ENCODE results near the gene GALNT7.
"Not testable (repeated sequence)": the region's sequence is repeated elsewhere in the genome, so short reads cannot be mapped to it uniquely, and the experiment has no call there.

The GALNT7 gene

DNA sequence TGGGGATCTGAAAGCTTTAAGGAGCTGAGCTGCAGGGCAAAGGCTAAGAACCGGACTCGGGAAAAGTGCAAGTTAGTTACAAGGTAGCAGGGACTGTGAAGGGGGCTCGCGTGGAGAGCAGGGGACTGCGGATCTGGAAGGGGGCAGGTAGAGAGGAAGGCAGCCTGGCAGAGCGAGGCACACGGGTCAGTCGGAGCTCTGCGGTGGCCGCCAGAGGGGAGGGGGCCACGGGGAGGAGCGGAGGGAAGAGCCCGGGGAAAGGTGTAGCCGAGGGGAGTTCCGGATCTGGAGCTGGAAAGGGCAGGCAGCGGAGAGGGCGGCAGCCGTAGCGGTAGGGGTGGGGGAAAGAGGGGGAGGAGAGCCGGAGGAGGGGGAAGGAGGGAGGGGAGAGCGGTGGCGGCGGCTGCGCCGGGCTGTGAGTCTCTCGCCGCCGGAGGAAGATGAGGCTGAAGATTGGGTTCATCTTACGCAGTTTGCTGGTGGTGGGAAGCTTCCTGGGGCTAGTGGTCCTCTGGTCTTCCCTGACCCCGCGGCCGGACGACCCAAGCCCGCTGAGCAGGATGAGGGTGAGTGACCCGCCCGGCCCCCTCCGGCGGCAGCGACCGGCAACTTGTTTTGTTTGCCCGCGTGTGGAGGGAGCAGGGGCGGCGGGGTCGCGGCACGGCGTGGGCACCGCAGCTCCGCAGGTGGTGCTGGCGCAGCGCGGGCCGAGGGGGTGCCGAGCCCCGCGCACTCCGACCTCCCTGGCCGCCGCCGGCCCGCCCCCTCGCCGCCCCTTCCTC, at the start of gene GALNT7:
TSS of gene GALNT7 (plus strand) at position 416 of the 782 bp plus-strand sequence. CDS start at position 441, 25 bp downstream.
- DNase-seq, result peak; percentile 73
- peak; percentile 61 for ATAC-seq

DNA sequence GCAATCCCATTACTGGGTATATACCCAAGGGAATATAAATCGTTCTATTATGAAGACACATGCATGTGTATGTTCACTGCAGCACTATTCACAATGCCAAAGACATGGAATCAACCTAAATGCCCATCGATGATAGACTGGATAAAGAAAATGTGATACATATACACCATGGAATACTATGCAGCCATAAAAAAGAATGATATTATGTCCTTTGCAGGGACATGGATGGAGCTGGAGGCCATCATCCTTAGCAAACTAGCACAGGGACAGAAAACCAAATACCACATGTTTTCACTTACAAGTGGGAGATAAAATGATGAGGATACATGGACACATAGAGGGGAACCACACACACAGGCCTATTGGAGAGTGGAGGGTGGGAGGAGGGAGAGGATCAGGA, 49.8 kb upstream of the GALNT7 start:
- ATAC-seq, result not testable (repeated sequence)

DNA sequence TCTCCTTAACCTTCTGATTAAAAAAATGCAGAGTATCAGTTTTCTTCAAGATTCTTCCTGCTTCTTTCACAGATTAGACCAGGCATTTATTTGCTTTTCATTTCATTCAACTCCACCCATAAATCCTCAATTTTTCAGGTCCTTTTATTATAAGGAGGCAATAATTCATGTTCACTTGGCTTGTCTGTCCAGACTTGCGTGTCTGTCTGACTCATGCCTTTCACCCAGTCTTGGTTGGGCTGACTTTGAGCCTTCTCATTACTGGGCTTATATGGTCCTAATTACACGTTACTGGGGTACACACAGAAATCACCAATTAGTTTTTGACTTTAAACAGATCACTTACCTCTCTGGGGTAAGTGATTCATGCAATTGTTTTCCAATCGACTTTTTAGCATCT, 48.8 kb upstream of the GALNT7 start:
- ATAC-seq, result no peak

More for the DNA sequence above, 49.8 kb upstream of the GALNT7 start:
- DNase-seq, result not testable (repeated sequence)

GRCh38 chr4:173121076-173121561, 47.5 kb upstream of the GALNT7 start:
- DNase-seq, result no peak
- ATAC-seq, result no peak

More for the DNA sequence above, 48.8 kb upstream of the GALNT7 start:
- no peak for DNase-seq

- DNase-seq (no peak), ATAC-seq (no peak)
Measured at GRCh38 chr4:173124209-173124865, 44.3 kb upstream of the GALNT7 start.

DNA sequence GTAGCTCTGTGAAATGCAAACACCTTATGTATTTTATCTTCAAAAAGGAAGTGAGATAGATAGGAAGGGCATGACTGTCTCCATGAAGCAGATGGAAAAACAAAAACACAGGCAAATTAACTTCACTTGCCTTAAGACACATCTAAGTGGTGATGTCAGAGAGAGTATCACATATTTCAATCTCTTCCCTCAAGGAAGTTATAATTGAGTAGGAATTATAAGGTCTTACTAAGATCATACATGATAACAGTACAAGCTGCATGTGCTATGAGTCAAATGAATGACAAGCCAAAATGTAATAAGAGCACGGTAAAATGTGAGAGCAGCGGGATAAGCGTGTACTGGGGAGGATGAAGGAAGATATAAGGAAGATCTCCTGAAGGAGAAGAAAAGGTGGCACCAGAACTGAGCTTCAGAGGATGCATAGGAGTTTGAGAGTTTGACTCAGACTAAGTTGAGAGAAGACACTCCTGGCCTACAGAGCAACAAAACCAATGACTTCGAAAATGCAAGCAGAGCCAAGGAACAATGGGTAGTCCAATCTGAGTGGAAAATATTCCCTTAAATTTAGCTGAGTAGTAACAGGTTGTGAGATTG, 43.3 kb upstream of the GALNT7 start:
- no peak for ATAC-seq
- no peak for DNase-seq

DNA sequence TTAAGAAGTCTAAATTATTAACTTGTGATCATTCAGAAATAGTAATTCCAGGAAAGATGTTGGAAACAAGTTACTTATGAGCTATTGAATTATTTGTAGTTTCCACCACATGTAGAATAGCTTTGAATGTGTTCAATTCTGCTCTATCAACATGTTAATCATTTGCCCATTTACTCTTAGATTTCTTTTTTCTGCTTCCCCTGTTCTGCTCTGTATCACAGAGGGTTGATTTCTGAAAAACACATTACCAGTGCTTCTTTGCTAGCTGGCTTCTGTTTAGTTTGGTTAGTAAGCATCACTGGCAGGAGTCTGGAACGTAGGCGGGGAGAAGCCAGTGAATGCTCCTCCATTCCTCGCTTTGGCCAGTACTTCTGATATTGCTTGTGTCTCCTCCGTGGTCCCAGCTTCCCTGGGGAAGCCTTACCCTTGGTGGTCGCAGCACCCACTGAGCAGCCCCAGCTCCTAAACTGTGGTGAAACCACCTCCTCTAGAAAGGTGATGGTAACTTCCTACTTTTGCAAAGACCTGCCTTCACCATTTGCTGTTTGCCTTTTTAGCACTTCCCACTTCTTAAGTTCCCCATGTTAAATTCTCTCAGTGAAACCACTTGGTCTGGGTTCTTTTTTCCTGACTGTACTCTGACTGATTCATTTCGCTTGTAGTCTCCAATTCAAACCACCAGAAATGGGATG, 40.3 kb upstream of the GALNT7 start:
- DNase-seq (no peak), ATAC-seq (no peak)

- no peak for ATAC-seq
- no peak for DNase-seq
Measured at GRCh38 chr4:173130687-173131086, 37.9 kb upstream of the GALNT7 start.

DNA sequence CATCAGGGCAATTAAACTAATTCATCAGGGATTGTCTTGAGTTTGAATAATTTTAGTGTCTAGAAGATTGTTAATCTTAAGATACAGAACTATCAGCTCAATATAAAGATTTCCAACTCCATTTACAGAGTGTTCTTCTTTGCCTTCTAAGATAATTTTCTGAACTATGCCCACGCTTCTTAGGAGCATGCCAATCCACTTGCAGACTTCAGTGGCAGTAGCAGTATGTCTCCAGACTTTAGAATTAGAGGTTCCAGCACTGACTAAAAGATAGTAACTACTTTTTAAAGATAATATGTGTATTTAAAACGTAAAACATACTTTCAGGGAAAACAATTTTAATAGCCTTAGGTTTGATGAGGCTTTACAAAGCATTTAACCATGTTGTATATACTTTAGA, 34.2 kb upstream of the GALNT7 start:
- no peak for ATAC-seq
- DNase-seq, result no peak

GRCh38 chr4:173135241-173135847, 33.3 kb upstream of the GALNT7 start:
- DNase-seq (no peak), ATAC-seq (no peak)

DNA sequence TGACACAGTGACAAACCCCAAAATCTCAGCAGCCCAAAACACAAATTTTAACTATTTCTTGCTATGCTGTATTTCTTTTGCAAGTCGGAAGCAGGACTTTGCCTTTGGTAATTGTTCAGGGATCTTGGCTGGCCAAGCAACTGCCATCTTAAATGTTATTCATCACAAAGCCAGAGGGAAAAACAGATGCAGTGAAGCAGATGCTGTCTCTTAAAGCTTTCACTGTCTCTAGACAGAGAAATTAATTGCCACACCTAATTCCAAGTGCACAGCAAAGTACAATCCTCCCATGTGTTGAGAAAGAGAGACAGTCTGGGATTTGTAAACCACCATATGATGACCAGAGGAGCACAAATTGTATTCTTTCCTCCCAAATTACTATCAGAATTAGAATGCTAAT, 30.0 kb upstream of the GALNT7 start:
- ATAC-seq (no peak), DNase-seq (no peak)

- no peak for ATAC-seq
- DNase-seq, result no peak
Measured at GRCh38 chr4:173139561-173139960, 29.1 kb upstream of the GALNT7 start.

- DNase-seq (no peak), ATAC-seq (no peak)
Measured at GRCh38 chr4:173145131-173145530, 23.5 kb upstream of the GALNT7 start.

- DNase-seq (no peak), ATAC-seq (no peak)
Measured at GRCh38 chr4:173146456-173146855, 22.2 kb upstream of the GALNT7 start.

DNA sequence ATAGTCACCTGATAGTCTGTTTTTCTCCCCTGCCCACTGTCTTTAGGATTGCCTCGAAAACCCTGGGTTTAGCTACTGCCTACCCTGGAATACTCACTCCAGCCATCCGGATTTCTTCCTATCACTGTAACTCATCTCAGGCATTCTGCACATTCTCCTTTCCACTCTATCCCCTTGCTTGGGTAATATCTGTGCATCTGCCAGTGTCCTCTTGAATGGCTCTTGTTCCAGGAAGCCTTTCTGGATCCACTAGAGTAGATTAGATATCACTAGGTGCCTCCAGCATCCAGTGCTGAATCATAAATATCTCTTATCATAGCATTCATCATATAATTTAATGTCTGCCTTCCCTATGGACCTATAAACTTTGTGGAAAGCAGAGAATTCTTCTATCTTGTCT, 17.1 kb upstream of the GALNT7 start:
- ATAC-seq, result no peak
- DNase-seq, result no peak

DNA sequence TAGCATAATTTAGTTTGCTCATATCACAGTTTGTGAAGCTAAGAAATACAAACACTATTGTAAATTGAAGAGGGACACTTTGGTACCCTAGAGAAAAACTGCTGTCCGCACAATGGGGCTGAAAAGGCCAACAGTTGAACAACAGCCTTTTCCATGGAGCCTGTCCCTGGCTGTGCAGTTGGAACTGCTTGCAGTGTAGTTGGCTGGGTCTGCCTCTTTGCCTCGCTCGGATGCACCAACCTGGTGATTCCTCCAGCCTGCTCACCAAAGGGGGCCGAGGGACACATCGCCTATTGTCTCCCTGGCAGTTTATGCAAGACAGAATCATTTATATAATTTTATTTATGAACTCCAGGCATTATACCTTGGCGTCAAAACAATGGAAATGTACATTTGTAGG, 16.5 kb upstream of the GALNT7 start:
- no peak for DNase-seq
- ATAC-seq, result no peak

DNA sequence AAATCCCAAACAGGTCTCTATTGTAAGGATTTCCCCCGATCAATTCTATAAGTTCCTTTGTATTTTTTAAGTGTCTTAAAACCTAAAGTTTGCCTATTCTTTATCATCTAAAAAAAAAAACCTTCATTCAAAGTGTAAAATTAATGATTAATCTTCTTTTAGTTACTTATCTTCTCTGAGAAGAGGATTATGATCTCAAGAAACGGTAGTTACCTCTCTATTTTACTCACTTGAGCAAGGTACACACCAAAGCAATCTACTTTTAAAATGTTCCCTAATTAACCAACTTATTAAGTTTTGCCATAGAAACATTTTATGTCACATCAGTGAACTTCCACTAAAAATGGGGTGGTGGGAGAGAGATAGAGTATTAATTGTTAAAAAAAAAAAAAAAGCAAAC, 15.2 kb upstream of the GALNT7 start:
- ATAC-seq (no peak), DNase-seq (no peak)

- ATAC-seq (no peak), DNase-seq (no peak)
Measured at GRCh38 chr4:173159791-173160190, 8.8 kb upstream of the GALNT7 start.

GRCh38 chr4:173160871-173161270, 7.7 kb upstream of the GALNT7 start:
- no peak for ATAC-seq
- no peak for DNase-seq

DNA sequence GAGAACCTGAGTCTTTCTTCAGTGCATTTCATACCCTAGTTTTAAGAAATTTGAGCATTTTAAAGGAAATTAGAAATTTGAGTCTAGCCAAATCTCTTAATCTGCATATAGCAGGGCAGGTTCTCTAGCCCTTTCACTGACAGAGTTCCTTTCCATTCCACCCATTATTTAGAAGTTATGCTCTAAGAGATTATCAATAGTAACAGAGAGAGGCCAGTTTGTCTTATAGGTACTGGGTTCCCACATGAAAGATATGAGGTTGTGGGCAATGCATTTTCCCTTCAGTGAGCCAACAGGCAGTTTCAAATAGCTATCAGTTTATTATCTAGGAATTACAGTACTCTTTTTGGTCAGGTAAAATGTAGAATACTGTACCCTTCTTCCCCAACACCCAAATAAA, 7.3 kb upstream of the GALNT7 start:
- DNase-seq, result no peak
- ATAC-seq, result no peak

GRCh38 chr4:173165706-173166105, 2.9 kb upstream of the GALNT7 start:
- DNase-seq, result no peak
- ATAC-seq, result no peak

DNA sequence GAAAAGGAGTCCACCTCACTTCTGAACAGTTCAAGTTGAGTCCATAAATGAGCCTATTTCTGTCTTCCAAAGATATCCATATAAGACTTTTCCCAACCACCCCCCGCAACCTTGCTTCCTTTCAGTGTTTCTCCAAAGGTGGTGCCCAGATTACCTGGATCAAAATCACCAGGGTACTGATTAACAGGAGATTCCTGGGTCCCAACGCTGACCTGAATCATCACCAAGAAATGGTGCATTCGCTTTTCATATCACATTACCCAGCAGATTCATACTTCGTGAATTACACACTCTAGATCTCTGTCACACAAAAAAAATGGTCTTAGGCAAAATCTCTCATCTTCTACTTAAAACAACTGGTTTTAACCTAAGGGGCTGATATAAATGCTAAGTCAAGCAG, 2.1 kb upstream of the GALNT7 start:
- ATAC-seq (no peak), DNase-seq (no peak)

Measured in stimulated activated naive CD8-positive, alpha-beta T cell treated with anti-CD3 and anti-CD28 coated beads, Interleukin-15, Interleukin-2, amounts not matched to agents 100 U/mL and 50 U/mL, for 24 hours (primary cell).